Measurements from ENCODE around the gene GPR82. TPM values are rescaled to one million over a fixed set of nuclear protein-coding genes. Genes with fewer than 3 reads are reported as not detected.

GPR82 gene
- total RNA-seq, 4 donors from 2014 or later: 0.29 to 0.30 TPM; not detected in 2

- Histone ChIP-seq H3K36me3 (no peaks in the 10 kb centered on the region), H3K27ac (no peak overlapping the region), H3K9me3 (no peaks in the 10 kb centered on the region), H3K27me3 (no peaks in the 10 kb centered on the region), H3K4me3 (no peak overlapping the region), H3K4me1 (no peaks in the 10 kb centered on the region)
- TF ChIP-seq CTCF (IDR thresholded peaks at IDR 0.05): no peak
- TF ChIP-seq POLR2A (IDR thresholded peaks at IDR 0.05): no peak
- intact Hi-C loops (cut with DNase I; ENCODE audit: low total_unique reads): no loop called here
- no peak for DNase-seq
Measured at GRCh38 chrX:41761702-41762101, 37.7 kb downstream of the GPR82 start.

- no peaks in the 10 kb centered on the region for H3K27me3 ChIP-seq
- no peak for DNase-seq
- H3K9me3 ChIP-seq: no peaks in the 10 kb centered on the region
- no peaks in the 10 kb centered on the region for H3K36me3 ChIP-seq
- H3K4me1 ChIP-seq: no peaks in the 10 kb centered on the region
- H3K4me3 ChIP-seq: no peak overlapping the region
- intact Hi-C loops (cut with DNase I; ENCODE audit: low total_unique reads): no loop called here
- no peak overlapping the region for H3K27ac ChIP-seq
- TF ChIP-seq CTCF (IDR thresholded peaks at IDR 0.05) (no peak), POLR2A (IDR thresholded peaks at IDR 0.05) (no peak)
Measured at GRCh38 chrX:41779030-41779564, 55.1 kb downstream of the GPR82 start.

Small RNA genes lying within 50 kb of the gene (small RNA-seq; reads per million reads assigned to genes)
- not detected for gene RN7SL144P

Other genes with a start within 250 kb of the GPR82 start
- 10 to 100 TPM in 2 of 4 donors, 1 to 10 TPM in 1, under 1 TPM in 1; 0.26 to 12.0 (median 8.3) TPM for gene GPR34, start 35.2 kb upstream of the GPR82 start, total RNA-seq
- 10 to 100 TPM in 3 of 4 donors, 1 to 10 TPM in 1; 7.9 to 76.0 (median 40.7) TPM for gene CASK, start 199.4 kb downstream of the GPR82 start, total RNA-seq